SU-DHL-6 (cell line): ENCODE measurements around the gene CD151.

ENCODE experiments used
- H2AFZ ChIP-seq: fragments of 200-600 bp; sonication (generic); 2 replicates; pipeline ENCODE4 v1.6.1; 2014; ENCODE audit warnings: low read depth, mild to moderate bottlenecking, moderate library complexity, mixed read lengths, antibody characterized with exemption, low read length; ENCODE audit not compliant: severe bottlenecking
- H3F3A ChIP-seq: fragments of 200-600 bp; shearing (Covaris generic); 2 replicates; pipeline ENCODE4 v1.6.0; 2016; ENCODE audit warnings: antibody characterized with exemption, mild to moderate bottlenecking; ENCODE audit not compliant: insufficient read depth
- H3K27ac ChIP-seq: fragments of 200-600 bp; sonication (generic); 2 replicates; pipeline ENCODE4 v1.5.1; 2016; ENCODE audit warnings: low read depth, mild to moderate bottlenecking, low read length, moderate library complexity, mixed read lengths
- H3K27me3 ChIP-seq: fragments of 200-600 bp; sonication (generic), shearing (Covaris generic); 2 replicates; pipeline ENCODE4 v1.6.0; 2014; ENCODE audit warnings: mild to moderate bottlenecking, low read length
- H3K36me3 ChIP-seq: fragments of 200-600 bp; sonication (generic); 2 replicates; pipeline ENCODE4 v1.6.1; 2014; ENCODE audit warnings: mild to moderate bottlenecking, low read length, mixed read lengths
- H3K4me2 ChIP-seq: fragments of 300-600, 200-600 bp; shearing (Covaris generic), sonication (generic); 2 replicates; pipeline ENCODE4 v1.6.0; 2014; ENCODE audit warnings: low read length, low read depth, mild to moderate bottlenecking; ENCODE audit not compliant: poor library complexity, severe bottlenecking
- H3K4me3 ChIP-seq: fragments of 200-600 bp; sonication (generic); 2 replicates; pipeline ENCODE4 v1.5.1; 2014; ENCODE audit warnings: antibody characterized with exemption, low read length, mild to moderate bottlenecking, mixed read lengths; ENCODE audit not compliant: insufficient read depth, poor library complexity, severe bottlenecking
- H3K79me2 ChIP-seq: fragments of 200-600 bp; sonication (generic); 2 replicates; pipeline ENCODE4 v1.6.1; 2014; ENCODE audit warnings: mild to moderate bottlenecking, low read length, moderate library complexity; ENCODE audit not compliant: insufficient read depth
- H3K9ac ChIP-seq: fragments of 200-600 bp; sonication (generic); 2 replicates; pipeline ENCODE4 v1.7.0; 2014; ENCODE audit warnings: mild to moderate bottlenecking, low read length
- H3K9me2 ChIP-seq: fragments of 200-600 bp; sonication (generic); replicated peaks from 2 replicates; pipeline ENCODE4 v1.6.1; 2014; ENCODE audit warnings: low read length; ENCODE audit not compliant: insufficient read depth
- H3K9me3 ChIP-seq: fragments of 200-600 bp; sonication (generic); 2 replicates; pipeline ENCODE4 v1.6.1; 2014; ENCODE audit warnings: low read length, mixed read lengths; ENCODE audit not compliant: insufficient read depth
- H4K20me1 ChIP-seq: fragments of 200-600 bp; sonication (generic); 2 replicates; pipeline ENCODE4 v1.6.1; 2014; ENCODE audit warnings: low read depth, mild to moderate bottlenecking, antibody characterized with exemption, low read length, moderate library complexity, mixed read lengths
- EZH2phosphoT487 ChIP-seq: fragments of 200-600 bp; sonication (generic), shearing (Covaris generic); conservative IDR thresholded peaks from 2 replicates; pipeline ENCODE4 v1.6.1; 2018; ENCODE audit warnings: mild to moderate bottlenecking, antibody characterized with exemption, low read length, moderate library complexity, mixed read lengths
- TF ChIP-seq, protein P1 (sequence below): fragments of 200-600 bp; sonication (generic); IDR thresholded peaks from one replicate; pipeline ENCODE4 v1.5.1; 2017; ENCODE audit warnings: antibody characterized with exemption, mild to moderate bottlenecking, low read length, moderate library complexity; ENCODE audit not compliant: insufficient read depth, poor library complexity, severe bottlenecking

CD151 gene

DNA sequence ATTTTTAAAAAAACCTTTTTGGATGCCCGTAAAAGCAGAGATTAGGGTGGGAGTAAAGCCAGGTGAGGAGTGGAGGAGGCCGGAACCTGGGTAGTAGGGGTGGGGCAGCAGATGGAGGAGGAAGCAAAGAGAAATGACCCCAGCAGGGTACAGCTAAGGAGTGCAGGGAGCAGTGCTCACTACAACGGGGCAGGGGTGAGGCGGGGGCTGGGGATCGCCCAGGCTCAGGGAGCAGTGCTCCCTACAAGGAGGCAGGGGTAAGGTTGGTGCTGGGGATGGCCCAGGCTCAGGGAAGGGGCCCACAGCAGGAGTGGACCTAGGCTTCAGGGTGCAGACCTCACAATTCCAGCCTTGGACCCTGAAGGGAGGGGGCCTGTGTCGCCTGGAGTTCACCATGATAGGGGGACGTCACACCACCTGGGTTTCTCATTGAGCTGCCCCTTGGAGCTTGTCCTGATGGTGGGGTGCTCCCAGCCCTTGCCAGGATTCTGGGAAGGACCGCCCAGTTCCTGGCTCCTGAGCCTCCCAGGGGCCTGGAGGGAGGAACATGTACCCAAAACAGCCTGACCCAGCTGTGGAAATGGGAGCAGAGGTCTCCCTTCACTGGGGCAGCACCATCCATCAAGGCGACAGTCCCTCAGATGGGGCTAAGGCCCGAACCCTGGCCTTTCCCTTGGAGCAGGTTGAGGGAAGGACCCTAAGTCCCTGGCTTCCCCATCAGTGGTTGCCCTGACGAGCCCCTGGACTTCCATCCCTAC, 16.9 kb upstream of the CD151 start:
- no peak for TF ChIP-seq EZH2phosphoT487
- TF ChIP-seq, protein P1, sequence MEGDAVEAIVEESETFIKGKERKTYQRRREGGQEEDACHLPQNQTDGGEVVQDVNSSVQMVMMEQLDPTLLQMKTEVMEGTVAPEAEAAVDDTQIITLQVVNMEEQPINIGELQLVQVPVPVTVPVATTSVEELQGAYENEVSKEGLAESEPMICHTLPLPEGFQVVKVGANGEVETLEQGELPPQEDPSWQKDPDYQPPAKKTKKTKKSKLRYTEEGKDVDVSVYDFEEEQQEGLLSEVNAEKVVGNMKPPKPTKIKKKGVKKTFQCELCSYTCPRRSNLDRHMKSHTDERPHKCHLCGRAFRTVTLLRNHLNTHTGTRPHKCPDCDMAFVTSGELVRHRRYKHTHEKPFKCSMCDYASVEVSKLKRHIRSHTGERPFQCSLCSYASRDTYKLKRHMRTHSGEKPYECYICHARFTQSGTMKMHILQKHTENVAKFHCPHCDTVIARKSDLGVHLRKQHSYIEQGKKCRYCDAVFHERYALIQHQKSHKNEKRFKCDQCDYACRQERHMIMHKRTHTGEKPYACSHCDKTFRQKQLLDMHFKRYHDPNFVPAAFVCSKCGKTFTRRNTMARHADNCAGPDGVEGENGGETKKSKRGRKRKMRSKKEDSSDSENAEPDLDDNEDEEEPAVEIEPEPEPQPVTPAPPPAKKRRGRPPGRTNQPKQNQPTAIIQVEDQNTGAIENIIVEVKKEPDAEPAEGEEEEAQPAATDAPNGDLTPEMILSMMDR: no peak
- H3K9me2 ChIP-seq: no peaks in the 10 kb centered on the region
- no peaks in the 10 kb centered on the region for H3K27me3 ChIP-seq
- peaks cover 3% of the 10 kb centered on the region; the same call in 1 of the 2 replicates for H4K20me1 ChIP-seq
- H3K36me3 ChIP-seq: peaks cover 19% of the 10 kb centered on the region
- H3K9ac ChIP-seq: no peak overlapping the region
- peaks cover 33% of the 10 kb centered on the region for H3F3A ChIP-seq
- H3K27ac ChIP-seq: no peak overlapping the region
- no peaks in the 10 kb centered on the region for H3K9me3 ChIP-seq
- H3K4me2 ChIP-seq: no peak overlapping the region
- no peak overlapping the region for H3K4me3 ChIP-seq
- peaks cover 10% of the 10 kb centered on the region for H3K79me2 ChIP-seq
- no peak overlapping the region for H2AFZ ChIP-seq

DNA sequence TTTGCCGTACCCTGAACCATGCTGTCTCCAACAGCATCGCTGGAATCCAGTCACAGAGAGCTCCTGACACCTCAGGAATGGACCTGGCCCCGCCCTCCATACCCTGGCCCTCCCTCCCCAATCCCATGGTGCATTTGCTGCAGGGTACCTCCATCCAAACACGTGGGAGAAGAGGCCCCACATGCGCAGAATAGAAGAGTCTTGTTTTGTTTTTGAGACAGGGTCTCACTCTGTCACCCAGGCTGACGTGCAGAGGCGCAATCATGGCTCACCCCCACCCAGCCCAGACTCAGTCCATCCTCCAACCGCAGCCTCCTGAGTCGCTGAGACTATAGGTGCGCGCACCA, 16.3 kb upstream of the CD151 start:
- H3K79me2 ChIP-seq: peaks cover 4% of the 10 kb centered on the region
- H3K4me3 ChIP-seq: no peak overlapping the region
- H4K20me1 ChIP-seq: no peaks in the 10 kb centered on the region; the same call in 1 of the 2 replicates
- H3F3A ChIP-seq: peaks cover 27% of the 10 kb centered on the region
- H3K36me3 ChIP-seq: peaks cover 14% of the 10 kb centered on the region
- no peak overlapping the region for H3K4me2 ChIP-seq
- no peaks in the 10 kb centered on the region for H3K9me2 ChIP-seq
- no peaks in the 10 kb centered on the region for H3K9me3 ChIP-seq
- TF ChIP-seq EZH2phosphoT487: no peak
- no peak overlapping the region for H3K9ac ChIP-seq
- H3K27me3 ChIP-seq: no peaks in the 10 kb centered on the region
- no peak overlapping the region for H3K27ac ChIP-seq
- H2AFZ ChIP-seq: no peak overlapping the region

DNA sequence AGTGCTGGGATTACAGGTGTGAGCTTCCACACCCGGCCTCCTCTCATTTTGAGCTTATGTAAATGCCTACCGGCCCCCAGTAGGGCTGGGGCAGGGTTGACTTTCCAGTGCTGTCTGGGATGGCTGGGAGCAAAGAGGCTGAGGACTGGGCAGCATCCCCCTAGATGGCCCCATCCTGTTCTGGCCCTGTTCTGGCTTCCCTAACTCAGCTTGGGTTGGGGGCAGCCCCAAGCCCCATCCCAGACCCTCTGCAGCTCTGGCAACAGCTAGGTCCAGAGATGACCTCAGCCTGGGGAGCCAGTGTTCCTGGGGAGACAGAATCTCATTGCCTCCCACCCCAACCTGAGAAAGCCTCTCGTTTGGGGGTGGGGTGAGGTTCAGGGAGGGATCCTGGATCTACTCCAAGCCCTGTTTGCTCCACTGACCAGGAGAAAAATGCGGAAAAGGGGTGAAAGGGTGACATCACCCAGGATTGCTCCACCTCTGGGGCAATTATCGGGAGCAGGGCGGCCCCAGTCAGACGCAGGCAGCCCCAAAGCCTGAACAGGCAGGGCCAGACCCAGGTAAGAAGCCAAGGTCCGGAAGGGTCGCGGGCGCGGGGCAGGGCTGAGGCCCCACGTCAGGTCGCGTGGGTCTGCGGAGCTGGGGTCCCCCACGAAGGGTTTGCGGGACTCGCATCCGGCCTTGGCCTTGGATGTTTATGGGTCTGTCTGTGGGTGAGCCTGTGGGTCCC, 14.2 kb upstream of the CD151 start, which contains the start of gene PNPLA2:
TSS of gene PNPLA2 (plus strand) at position 519 of the 733 bp plus-strand sequence. CDS start 805 bp downstream, outside the sequence.
- Histone ChIP-seq H3K4me3 (peak within 1 kb of the TSS; percentile 61), H3K9me2 (no peaks in the 10 kb centered on the region), H3K27ac (peak within 1 kb of the TSS; percentile 34; the same call in 1 of the 2 replicates), H2AFZ (peak within 1 kb of the TSS; percentile 49), H3F3A (peaks cover 7% of the 10 kb centered on the region; the same call in 1 of the 2 replicates), H3K9me3 (no peaks in the 10 kb centered on the region), H3K79me2 (no peaks in the 10 kb centered on the region), H3K4me2 (peak within 1 kb of the TSS; percentile 59), H4K20me1 (no peaks in the 10 kb centered on the region; the same call in 1 of the 2 replicates), H3K36me3 (no peaks in the 10 kb centered on the region), H3K27me3 (no peaks in the 10 kb centered on the region), H3K9ac (peak within 1 kb of the TSS; percentile 61)
- TF ChIP-seq EZH2phosphoT487: no peak
- TF ChIP-seq, protein P1: no peak
